ENCODE results near the gene VPS33A.

DNA sequence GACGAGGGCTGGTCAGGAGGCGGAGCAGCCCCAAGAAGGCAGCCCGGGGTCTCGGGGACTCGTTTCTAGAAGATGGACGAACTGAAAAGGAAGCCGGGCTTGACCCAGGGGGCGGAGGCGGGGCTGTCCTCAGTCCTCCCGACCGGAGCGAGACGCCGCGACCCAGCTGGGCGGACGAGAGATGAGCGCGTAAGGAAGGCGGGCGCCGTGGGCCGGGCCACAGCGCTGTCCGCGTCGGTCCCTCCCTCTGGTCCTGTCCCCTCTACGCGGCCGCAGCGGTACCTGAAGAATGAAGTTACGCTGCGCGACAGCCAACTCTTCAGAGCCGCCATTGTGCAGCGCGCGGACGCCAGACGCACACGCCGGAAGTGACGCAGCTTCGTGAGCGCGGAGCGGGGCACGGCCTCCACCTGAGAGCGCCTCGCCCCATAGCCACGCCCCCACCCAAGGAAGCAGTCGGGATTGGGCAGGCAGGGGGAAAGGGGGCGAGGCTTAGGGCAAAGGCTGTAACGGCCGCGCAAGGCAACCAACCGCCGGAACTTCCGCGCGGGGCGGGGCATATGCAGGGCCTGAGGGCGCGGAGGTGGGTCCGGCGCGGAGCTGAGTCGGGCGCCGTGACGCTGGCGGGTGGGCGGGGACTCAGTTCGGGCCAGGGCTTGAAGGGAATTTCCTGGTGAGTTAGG is 40.5 kb downstream of the VPS33A start, which contains the start of gene DIABLO:
- TF ChIP-seq CTCF (IDR thresholded peaks at IDR 0.05 in 4 of 5, conservative IDR thresholded peaks at IDR 0.05 in 1 of 5) (no peak), POLR2A (IDR thresholded peaks at IDR 0.05) (peak; percentile 90 to 98)
